Ectodermal cell (in vitro differentiated cells): ENCODE results near the gene EIF4G2.

Experiments
- H3K27ac ChIP-seq: 2 replicates; pipeline ENCODE4 v1.7.0; 2013; ENCODE audit warnings: mild to moderate bottlenecking, low read depth, low read length; ENCODE audit not compliant: insufficient read depth, poor library complexity, severe bottlenecking
- H3K27me3 ChIP-seq: 2 replicates; pipeline ENCODE4 v1.7.0; 2013; ENCODE audit warnings: mild to moderate bottlenecking, low read length; ENCODE audit not compliant: insufficient read depth, control insufficient read depth, poor library complexity, severe bottlenecking
- H3K36me3 ChIP-seq: one replicate; pipeline ENCODE4 v1.7.0; 2013; ENCODE audit warnings: low read length; ENCODE audit not compliant: control insufficient read depth, insufficient read depth
- H3K4me1 ChIP-seq: one replicate; pipeline ENCODE4 v1.7.0; 2013; ENCODE audit warnings: low read length; ENCODE audit not compliant: control insufficient read depth, insufficient read depth
- H3K4me3 ChIP-seq: 2 replicates; pipeline ENCODE4 v1.7.0; 2013; ENCODE audit warnings: low read depth, low read length, control low read depth; ENCODE audit not compliant: insufficient read depth
- H3K9me3 ChIP-seq: 2 replicates; pipeline ENCODE4 v1.7.0; 2013; ENCODE audit warnings: mild to moderate bottlenecking, low read length, moderate library complexity; ENCODE audit not compliant: control insufficient read depth
- WGBS, 2 experiments: methylation state at CpG; one replicate each; pipeline ENCODE4 v1.1.7; 2013; ENCODE audit warnings: missing lambda C conversion rate in 2 of 2; 5-methylcytosine and 5-hydroxymethylcytosine counted together

Gene EIF4G2

DNA sequence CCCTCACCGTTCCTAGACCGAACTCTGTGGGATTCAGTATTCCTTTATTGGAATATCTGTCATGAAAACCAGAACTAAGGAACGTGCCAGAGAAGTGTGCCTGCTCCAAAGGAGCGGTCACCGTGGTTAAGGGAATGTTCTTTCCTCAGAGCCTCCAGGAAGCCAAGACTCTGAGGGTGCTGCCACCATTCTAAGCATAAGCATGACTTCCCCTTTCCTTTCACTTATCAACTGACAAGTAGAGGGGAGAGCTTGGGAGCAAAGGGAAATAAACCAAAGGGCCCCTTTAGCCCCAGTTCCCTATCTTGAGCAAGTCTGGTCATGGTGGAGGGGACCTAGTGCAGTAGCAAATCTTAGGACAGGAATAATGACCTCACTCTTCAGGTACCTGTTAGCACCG lies 30.9 kb downstream of the EIF4G2 start:
- WGBS, 2 experiments = 95 to 96% methylated on average over 6 of the region's 6 CpGs
- no peak overlapping the region for H3K27ac ChIP-seq
- H3K4me3 ChIP-seq = no peak overlapping the region
- H3K36me3 ChIP-seq = peaks cover 34% of the 10 kb centered on the region
- no peaks in the 10 kb centered on the region for H3K27me3 ChIP-seq
- H3K9me3 ChIP-seq = no peaks in the 10 kb centered on the region
- H3K4me1 ChIP-seq = no peaks in the 10 kb centered on the region

DNA sequence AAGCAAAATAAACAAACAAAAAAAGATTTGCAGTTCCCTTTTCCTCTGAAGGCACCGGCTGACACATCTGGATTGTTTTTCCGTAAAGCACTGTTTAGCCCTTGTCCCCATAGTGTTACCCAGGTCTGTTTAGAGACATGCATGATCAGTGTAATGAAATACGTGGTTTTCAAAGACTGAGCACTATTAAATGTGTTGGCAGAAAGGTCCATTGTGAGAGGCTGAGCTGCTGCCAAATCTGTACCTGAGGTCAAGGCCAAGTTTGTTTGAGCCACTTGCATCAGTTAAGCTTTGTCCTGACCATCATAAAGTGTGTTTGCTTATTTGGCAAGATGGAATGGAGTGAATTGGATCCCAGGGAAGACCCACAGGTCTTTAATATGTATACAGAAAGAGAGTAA lies 31.3 kb downstream of the EIF4G2 start:
- Histone ChIP-seq H3K4me3 (no peak overlapping the region), H3K27ac (no peak overlapping the region), H3K36me3 (peaks cover 38% of the 10 kb centered on the region), H3K4me1 (no peaks in the 10 kb centered on the region), H3K27me3 (no peaks in the 10 kb centered on the region), H3K9me3 (no peaks in the 10 kb centered on the region)
- 96 to 97% methylated on average over 3 of the region's 3 CpGs for WGBS, 2 experiments

DNA sequence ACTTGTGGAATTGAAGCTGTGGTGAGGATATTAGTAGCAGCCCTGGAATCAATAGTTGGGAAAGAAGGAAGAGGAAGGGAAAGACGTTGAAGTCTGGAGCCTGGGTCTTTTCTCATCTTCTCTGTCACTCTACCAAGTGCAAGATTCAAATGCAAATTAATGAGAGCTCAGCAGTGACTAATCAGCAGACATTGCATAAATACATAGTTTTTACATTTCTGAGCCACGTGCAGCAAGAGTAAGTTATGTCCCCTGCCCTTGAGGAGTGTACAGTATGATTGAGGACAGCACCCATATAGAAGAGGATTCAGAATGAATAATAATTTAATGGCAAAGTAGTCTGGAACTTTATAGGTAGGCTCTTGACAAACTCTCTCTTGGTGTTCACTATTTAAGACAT lies 33.9 kb downstream of the EIF4G2 start:
- WGBS, 2 experiments = 75 to 79% methylated on average over 2 of the region's 2 CpGs
- Histone ChIP-seq H3K27me3 (no peaks in the 10 kb centered on the region), H3K9me3 (no peaks in the 10 kb centered on the region), H3K36me3 (peaks cover 42% of the 10 kb centered on the region), H3K27ac (no peak overlapping the region), H3K4me3 (no peak overlapping the region), H3K4me1 (no peaks in the 10 kb centered on the region)

DNA sequence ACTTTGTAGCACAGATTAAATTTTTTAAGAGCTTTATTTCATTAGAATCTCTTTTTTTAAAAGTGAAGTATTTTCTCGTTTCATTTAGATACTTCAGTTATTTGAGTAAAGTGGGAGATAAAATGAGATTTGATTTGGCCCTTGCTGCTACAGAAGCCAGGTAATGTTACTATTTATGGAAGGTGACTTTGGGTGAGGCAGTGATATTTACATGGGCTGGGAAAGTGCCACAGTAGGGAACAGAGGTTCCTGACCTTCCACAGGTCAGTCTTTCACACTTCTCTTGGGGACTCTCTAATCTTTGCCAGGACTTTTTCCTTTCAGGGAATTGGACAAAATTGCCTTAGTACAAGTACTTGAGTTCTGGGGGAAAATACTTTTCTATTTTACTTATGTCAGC lies 37.3 kb downstream of the EIF4G2 start:
- no peaks in the 10 kb centered on the region for H3K9me3 ChIP-seq
- no peak overlapping the region for H3K4me3 ChIP-seq
- H3K36me3 ChIP-seq = peaks cover 31% of the 10 kb centered on the region
- WGBS, 2 experiments = 94 to 96% methylated on average over 1 of the region's 1 CpG
- H3K4me1 ChIP-seq = no peaks in the 10 kb centered on the region
- no peaks in the 10 kb centered on the region for H3K27me3 ChIP-seq
- H3K27ac ChIP-seq = no peak overlapping the region

DNA sequence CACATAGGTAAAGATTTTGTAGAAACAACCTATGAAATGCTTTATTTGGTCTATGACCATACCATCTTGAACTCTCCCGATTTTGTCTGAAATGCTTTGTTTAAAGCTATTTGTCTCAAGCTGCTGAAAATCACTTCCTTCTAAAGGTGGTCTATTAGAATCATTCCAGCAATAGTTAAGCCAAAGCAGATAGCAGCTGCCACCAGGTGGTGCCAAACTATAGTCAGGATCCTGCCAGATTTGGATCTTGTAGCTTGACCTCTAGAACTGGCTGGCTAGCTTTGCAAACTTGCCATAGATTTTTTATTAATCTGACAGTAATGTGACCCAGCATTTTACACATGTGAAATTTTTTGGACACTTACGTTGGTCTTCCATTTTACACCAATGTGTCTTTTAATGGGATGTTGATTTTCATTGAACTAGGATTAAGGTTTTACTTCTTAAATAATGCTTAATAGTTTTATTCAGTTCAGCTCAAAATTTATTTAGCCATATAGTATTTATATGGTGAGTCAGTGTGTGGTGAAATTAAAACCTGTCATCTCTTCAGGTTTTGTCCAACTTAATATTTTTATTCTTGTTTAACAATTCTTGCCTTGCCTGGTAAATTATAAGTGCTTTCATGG lies 38.0 kb downstream of the EIF4G2 start:
- Histone ChIP-seq H3K4me3 (no peak overlapping the region), H3K27ac (no peak overlapping the region), H3K9me3 (no peaks in the 10 kb centered on the region), H3K4me1 (no peaks in the 10 kb centered on the region), H3K27me3 (no peaks in the 10 kb centered on the region), H3K36me3 (peaks cover 31% of the 10 kb centered on the region)
- WGBS, 2 experiments = 86 to 94% methylated on average over 1 to 2 of the region's 2 CpGs

DNA sequence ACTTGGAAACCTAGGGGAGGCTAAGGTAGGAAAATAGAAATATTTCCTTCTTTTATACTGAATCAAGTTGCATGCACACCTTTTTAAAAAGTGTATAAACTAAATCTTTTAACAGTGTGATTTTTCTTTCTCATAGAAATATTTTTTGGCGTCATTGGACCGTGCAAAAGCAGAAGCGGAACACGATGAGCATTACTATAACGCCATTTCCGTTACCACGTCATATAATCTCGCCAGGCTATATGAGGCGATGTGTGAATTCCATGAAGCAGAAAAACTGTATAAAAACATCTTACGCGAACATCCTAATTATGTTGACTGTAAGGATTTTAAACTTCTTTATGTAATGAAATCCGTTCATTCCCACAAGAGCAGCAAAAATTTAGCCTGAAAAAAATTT lies 44.3 kb downstream of the EIF4G2 start:
- H3K36me3 ChIP-seq = peaks cover 20% of the 10 kb centered on the region
- 96 to 99% methylated on average over 11 to 12 of the region's 12 CpGs for WGBS, 2 experiments
- H3K4me1 ChIP-seq = no peaks in the 10 kb centered on the region
- H3K9me3 ChIP-seq = no peaks in the 10 kb centered on the region
- no peak overlapping the region for H3K27ac ChIP-seq
- H3K27me3 ChIP-seq = no peaks in the 10 kb centered on the region
- H3K4me3 ChIP-seq = no peak overlapping the region

DNA sequence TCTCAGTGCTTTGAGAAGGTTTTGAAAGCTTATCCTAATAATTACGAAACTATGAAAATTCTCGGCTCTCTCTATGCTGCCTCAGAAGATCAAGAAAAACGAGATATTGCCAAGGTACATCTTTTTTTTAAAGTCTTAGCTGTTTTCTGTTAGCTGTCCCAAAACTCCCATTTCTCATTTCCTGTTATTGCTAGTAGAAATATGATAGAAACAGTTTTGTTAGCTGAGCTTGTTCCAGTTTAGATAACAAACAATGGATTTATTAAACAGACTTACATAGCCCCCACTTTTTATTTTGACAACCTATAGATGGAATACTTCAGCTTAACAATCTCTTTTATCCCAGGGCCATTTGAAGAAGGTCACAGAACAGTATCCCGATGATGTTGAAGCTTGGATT lies 45.0 kb downstream of the EIF4G2 start:
- 96 to 97% methylated on average over 4 of the region's 4 CpGs for WGBS, 2 experiments
- Histone ChIP-seq H3K27ac (no peak overlapping the region), H3K4me3 (no peak overlapping the region), H3K9me3 (no peaks in the 10 kb centered on the region), H3K27me3 (no peaks in the 10 kb centered on the region), H3K36me3 (peaks cover 21% of the 10 kb centered on the region), H3K4me1 (no peaks in the 10 kb centered on the region)

DNA sequence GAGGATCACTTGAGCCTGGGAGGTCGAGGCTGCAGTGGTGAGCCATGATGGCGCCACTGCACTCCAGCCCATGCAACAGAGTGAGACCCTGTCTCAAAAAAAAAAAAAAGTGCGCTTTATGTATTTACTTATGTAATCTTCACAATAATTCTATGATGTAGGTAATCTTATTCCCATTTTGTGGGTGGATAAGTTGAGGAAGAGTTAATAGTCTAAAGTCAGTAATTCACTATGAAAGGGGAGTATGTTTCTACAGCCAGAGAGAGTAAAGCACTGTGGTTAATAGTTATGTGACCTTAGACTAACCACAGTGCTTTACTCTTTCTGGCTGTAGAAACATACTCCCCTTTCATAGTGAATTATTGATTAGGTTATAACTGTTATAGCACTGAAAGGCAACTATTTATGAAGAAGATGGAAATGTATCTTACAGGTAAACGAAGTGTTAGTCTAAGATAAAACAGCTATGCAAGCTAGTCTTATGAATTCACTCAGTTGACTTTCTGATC lies 45.8 kb downstream of the EIF4G2 start:
- Histone ChIP-seq H3K4me1 (no peaks in the 10 kb centered on the region), H3K36me3 (peaks cover 21% of the 10 kb centered on the region), H3K4me3 (no peak overlapping the region), H3K27ac (no peak overlapping the region), H3K27me3 (no peaks in the 10 kb centered on the region), H3K9me3 (no peaks in the 10 kb centered on the region)
- 90 to 93% methylated on average over 3 of the region's 4 CpGs for WGBS, 2 experiments

DNA sequence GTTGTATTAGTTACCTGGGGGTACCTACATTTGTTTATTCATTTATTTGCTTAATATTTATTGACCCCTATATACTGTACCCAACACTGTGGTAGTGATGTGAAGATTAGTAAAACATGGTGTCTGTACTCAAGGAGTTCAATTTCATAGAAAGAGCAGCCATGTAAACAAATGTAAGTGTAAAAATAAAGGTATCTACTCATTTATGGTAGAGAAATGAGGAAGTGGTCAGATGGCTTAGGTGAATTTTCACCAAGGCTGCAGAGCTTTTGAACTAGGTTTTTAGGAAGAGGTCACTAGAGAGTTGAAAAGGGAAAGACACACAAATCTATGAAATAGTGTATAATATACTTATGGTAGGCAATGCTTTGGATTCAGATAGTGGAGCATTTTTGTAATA lies 46.5 kb downstream of the EIF4G2 start:
- H3K9me3 ChIP-seq = no peaks in the 10 kb centered on the region
- H3K36me3 ChIP-seq = peaks cover 28% of the 10 kb centered on the region
- no peak overlapping the region for H3K27ac ChIP-seq
- H3K4me3 ChIP-seq = no peak overlapping the region
- H3K4me1 ChIP-seq = no peaks in the 10 kb centered on the region
- H3K27me3 ChIP-seq = no peaks in the 10 kb centered on the region

DNA sequence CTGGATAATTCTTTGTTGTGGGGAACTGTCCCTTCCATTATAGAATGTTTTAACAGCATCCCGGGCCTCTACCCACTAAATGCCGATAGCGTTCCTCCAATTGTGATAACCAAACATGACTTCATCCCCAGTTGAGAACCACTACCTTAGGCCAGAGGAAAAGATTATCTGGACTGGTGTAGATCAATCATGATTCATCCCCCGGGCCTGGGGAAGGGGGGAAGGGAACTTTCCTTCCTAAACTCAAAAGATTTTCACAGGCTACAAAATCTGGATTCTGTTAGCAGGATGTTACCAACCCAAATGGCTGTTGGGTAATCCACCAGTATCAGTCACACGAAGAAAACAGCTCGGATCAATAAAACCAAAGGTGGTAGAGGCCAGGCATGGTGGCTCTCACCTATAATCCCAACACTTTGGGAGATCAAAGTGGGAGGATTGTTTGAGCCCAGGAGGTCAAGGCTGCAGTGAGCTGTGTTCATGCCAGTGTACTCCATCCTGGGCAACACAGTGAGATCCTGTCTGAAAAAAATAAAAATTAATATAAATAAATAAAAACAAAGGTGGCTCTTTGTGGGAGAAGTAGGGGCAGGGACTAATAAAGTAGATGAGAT lies 47.5 kb downstream of the EIF4G2 start:
- Histone ChIP-seq H3K36me3 (peaks cover 32% of the 10 kb centered on the region), H3K27ac (no peak overlapping the region), H3K27me3 (no peaks in the 10 kb centered on the region), H3K4me1 (no peaks in the 10 kb centered on the region), H3K9me3 (no peaks in the 10 kb centered on the region), H3K4me3 (no peak overlapping the region)
- 89 to 96% methylated on average over 6 of the region's 6 CpGs for WGBS, 2 experiments
